HL-60 (cell line): Measurements from ENCODE around the gene GM2A.

Source experiments
- DNase-seq, 2 experiments: peaks; one replicate each; pipeline ENCODE4 v3.0.0-alpha.2; 2010 to 2020; ENCODE audit warnings: low read depth in 1 of 2, low spot score in 1 of 2
- H3K27ac ChIP-seq: fragments of 250-450 bp; sonication (Bioruptor Pico); replicated peaks from 2 replicates; pipeline ENCODE4 v1.5.1; 2020; ENCODE audit warnings: mild to moderate bottlenecking, moderate library complexity
- H3K27me3 ChIP-seq: fragments of 250-450 bp; sonication (Bioruptor Pico); 2 replicates; pipeline ENCODE4 v1.5.1; 2021; ENCODE audit warnings: mild to moderate bottlenecking, moderate library complexity; ENCODE audit not compliant: insufficient read depth, poor library complexity, severe bottlenecking
- H3K4me3 ChIP-seq: replicated peaks from 2 replicates; pipeline ENCODE4 v1.5.1; 2011; ENCODE audit warnings: mild to moderate bottlenecking, control low read depth, low read length; ENCODE audit not compliant: insufficient read depth
- CTCF ChIP-seq: IDR thresholded peaks from one replicate; pipeline ENCODE4 v1.5.1; 2011; ENCODE audit warnings: low read length, control low read depth, inconsistent platforms; ENCODE audit not compliant: insufficient read depth
- GABPA ChIP-seq: IDR thresholded peaks from 2 replicates; pipeline ENCODE4 v1.6.1; 2012; ENCODE audit warnings: low read depth
- POLR2AphosphoS5 ChIP-seq: IDR thresholded peaks from 2 replicates; pipeline ENCODE4 v1.6.1; 2012; ENCODE audit warnings: low read depth
- REST ChIP-seq: IDR thresholded peaks from 2 replicates; pipeline ENCODE4 v1.6.1; 2012; ENCODE audit warnings: low read depth; ENCODE audit not compliant: insufficient replicate concordance
- SPI1 ChIP-seq: IDR thresholded peaks from 2 replicates; pipeline ENCODE4 v1.6.1; 2012; ENCODE audit warnings: low read depth, mild to moderate bottlenecking, borderline replicate concordance

GM2A gene

DNA sequence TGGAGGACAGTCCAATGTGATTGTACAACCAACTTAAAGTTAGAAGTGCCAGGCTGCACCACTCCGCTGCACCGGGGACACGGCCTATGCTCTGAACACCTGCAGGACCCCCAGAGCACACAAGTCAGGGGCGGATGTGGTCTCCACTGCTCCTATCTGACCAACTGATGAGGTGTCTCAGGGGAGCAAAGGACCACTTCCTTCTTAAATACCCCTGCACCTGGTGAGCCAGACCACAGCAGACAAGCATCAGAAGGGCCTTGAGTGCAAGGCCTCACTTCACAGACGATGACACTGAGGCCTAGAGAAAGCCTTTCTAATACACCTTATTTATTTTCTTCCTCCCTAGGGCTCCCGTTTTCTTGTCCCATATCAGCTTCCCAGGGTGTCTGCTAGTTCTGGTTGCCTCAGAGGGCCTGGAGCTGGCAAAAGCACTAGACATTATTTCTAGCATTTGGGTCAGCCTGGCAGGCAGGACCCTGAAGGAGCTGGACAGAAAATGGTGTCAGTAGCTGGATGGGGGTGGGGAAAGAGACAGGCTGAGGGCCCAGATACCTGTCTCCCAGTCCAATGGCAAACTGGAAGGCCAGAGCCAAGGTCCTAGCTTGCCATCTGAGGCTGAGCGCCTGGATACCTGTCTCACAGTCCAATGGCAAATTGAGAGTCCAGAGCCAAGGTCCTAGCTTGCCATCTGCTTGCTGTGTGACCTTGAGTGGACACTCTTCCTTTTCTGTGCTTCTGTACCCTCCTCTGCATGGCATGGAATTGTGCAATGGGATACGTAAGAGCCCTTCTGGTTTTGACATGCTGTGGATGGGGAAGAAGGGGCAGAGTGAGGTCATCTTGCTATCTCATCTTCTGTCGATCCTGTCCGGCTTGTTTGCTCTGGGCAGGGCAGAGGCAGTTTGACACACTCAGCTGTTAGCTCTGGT lies 38.1 kb upstream of the GM2A start:
- Histone ChIP-seq H3K27ac (peak overlapping the region; percentile 93), H3K4me3 (no peak overlapping the region), H3K27me3 (no peaks in the 10 kb centered on the region)
- peak; percentile 25; the same call in 1 of the 2 replicates for TF ChIP-seq SPI1
- TF ChIP-seq CTCF: no peak
- TF ChIP-seq GABPA: no peak
- TF ChIP-seq POLR2AphosphoS5: peak; percentile 8; the same call in 1 of the 2 replicates
- no peak for TF ChIP-seq REST
- peak; percentile 92 to 96 for DNase-seq

DNA sequence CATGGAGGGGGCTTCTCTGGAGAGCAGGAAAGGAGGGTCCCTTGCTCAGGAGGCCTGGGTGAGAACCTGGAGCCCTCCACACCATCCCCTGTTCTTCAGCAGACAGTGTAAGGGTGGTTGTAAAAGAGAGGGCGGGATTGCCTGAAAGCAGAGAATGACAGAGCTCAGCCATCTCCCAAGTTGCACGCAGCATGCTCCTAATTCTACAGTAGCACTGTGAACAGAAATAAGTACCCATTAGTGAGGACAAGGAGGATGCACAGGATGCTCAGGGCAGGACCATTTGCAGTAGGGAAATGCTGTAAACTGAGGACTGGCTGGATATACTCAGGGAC lies 37.5 kb upstream of the GM2A start:
- Histone ChIP-seq H3K27me3 (no peaks in the 10 kb centered on the region), H3K4me3 (no peak overlapping the region), H3K27ac (peak overlapping the region; percentile 93)
- no peak for DNase-seq
- TF ChIP-seq SPI1: no peak
- no peak for TF ChIP-seq REST
- TF ChIP-seq POLR2AphosphoS5: no peak

DNA sequence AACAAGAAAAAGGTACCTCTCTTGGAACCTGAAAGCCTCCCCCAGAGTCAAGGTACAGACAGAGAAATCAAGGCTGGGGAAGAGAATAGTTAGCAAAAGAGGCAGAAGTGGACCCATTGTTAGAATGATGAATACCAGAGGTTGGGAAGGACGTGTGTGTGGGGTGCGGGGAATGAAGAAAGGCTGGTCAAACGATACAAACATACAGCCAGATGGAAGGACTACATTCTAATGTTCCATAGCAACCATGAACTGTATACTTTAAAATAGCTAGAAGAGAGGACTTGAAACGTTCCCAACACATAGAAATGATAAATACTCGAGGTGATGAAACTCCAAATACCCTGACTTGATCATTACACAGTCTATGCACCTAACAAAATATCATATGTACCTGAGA lies 36.2 kb upstream of the GM2A start:
- no peak for DNase-seq
- H3K27me3 ChIP-seq: no peaks in the 10 kb centered on the region
- no peak for TF ChIP-seq SPI1
- TF ChIP-seq GABPA: no peak
- TF ChIP-seq CTCF: no peak
- no peak for TF ChIP-seq REST
- TF ChIP-seq POLR2AphosphoS5: no peak
- H3K4me3 ChIP-seq: no peak overlapping the region
- no peak overlapping the region for H3K27ac ChIP-seq
